HG02938 (cell line): Measurements from ENCODE around the gene CTRL.
"Not testable (repeated sequence)": the region's sequence is repeated elsewhere in the genome, so short reads cannot be mapped to it uniquely, and the experiment has no call there.

Experiments used
- ATAC-seq: cut with Tn5 transposase; IDR thresholded peaks from one replicate; pipeline ENCODE4 v1.9.1; 2021; ENCODE audit warnings: mild to moderate bottlenecking, moderate library complexity; ENCODE audit not compliant: unreplicated experiment

Gene CTRL

DNA sequence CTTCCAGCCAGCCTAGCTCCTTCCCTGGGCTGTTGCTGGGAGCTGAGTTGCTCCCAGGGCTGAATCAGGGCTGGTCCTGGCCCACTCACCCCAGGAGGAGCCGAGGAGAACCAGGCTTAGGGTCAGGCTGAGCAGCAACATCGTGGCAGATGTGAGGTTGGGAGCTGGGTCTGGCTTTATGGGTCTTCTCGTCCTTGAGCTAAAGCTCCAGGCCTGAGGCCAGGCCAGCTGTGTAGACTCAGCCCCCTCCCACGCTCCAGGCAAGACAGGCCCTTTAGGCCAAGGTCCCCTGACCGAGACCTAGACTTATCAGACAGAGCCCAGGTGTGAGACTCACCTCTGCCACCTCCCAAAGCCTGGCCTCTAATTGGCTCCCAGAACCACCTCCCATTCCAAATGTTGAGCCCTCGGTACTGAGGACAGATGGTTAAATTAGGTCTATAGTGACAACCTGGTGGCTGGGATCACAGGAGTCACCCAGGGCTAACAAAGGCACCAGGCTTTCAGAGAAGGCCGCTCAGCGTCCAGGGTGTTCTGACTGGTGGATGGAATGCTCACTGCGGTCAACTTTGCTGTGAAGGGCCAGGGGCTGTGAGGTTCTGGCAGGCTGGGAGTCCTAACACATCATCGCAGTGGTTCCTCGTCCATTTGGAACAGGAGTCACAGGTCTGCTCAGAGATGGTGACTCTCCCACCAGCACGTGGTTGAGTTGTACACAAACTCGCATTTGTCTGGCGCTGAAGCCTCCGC, at the start of gene CTRL:
Gene CTRL (minus strand): TSS at position 151 of the 750 bp plus-strand sequence. CDS start 10 bp downstream, at position 141.
- no peak for ATAC-seq

DNA sequence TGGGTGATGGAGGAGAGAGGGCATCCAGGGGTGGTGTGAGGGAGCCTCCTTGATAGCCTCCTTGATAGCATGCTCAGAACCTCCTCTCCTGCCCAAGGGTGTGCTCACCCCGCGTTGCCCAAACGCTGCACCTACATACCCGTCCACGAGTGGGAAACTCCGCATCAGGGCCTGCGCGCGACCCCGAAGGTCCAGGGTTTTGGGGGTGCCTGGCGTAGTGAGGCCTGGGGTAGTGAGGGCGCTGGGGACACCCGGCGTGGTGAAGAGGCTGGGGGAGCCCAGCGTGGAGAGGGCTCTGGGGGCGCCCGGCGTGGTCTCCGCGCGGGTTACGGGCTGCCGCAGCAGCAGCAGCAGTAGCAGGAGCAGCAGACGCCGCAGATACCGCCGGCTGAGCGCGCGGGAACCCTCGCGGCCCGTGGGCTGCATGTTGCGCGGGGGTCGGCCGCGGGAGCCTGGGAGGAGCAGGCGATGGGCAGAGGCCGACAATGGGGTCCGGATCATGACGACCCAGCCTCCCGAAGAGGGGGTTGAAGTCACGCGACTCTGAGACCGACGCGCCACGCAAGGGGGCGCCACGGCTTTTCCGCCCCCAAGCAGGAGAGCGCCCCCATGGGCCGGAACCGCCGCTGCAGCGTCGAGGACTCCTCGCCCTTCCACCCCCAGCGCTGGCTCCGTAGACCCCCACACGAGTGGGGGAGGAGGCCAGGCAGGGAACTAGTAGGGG, 48.5 kb upstream of the CTRL start, which contains the start of gene DPEP3:
Gene DPEP3 (minus strand): TSS at position 545 of the 724 bp plus-strand sequence. CDS start 119 bp downstream, at position 426.
- no peak for ATAC-seq

DNA sequence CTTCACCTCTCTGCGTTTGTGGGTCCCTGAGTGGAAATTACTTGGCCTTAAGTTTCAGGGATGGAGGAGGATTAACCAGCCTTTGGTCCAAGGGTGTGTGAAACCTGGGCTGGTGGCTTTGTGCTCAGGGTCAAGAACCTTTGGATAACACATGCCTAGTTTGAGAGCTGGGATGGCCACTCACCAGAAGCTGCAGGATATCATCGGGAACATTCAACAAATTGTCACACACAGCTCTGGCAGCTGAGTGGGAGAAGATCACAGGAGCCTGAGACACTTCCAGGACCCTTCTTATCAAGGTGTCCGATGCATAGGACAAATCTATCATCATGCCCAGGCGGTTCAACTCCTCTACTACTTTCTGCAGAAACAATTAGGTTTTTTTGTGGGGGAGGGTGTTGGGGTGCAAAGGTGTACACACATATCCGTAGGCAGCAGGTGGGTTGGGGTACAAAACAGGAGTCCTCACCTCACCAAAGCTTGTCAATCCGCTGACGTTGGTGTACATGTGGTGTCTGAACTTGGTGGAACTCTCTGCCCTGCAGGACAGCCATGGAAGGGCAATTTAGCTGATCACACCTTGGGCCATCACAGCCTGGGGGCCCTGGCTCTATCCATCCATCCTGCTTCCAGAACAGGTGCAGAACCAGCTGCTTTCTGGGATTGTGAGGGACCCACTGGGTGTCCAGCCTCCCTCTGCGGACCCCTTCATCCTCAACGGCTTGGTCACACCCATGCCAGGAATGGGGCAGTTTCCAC, 46.0 kb upstream of the CTRL start:
- no peak for ATAC-seq

DNA sequence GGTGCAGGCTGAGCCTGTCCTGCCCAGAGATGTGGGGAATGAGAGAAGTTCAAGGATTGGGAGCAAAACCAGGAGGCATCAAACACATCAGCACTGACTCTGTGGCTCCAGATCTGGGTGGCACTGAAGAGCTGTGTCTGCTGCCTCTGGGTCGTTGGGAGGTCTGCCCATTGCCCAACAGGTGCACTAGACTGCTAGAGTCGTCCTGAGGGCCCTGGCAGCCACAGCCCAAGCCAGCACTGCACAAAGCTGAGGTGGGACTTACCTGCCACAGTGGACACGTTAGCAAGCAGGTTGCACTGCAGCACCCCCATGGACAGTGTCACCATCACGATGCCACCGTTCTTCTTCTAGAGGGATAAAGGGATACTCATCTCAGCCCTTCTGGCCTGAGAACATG, 45.3 kb upstream of the CTRL start:
- ATAC-seq = no peak

DNA sequence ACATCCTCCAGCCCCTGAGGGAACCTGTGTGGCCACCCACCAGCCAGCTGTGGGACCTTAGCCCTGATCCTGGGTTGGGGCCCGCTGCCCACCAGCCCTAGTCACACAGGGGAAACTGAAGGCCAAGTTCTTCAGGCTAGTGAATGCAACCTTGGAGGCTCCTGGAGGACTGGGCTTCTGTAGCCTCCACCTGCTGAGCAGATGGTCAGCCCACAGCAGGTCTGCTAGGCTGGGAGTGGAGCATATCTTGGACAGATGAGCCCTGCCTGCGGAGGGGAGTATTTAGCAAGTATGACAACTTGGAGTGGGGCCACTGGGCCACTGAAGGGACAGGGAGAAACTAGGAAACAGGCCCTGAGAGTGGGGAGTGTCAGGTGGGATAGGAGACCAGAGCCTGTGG, 44.5 kb upstream of the CTRL start:
- ATAC-seq = no peak

DNA sequence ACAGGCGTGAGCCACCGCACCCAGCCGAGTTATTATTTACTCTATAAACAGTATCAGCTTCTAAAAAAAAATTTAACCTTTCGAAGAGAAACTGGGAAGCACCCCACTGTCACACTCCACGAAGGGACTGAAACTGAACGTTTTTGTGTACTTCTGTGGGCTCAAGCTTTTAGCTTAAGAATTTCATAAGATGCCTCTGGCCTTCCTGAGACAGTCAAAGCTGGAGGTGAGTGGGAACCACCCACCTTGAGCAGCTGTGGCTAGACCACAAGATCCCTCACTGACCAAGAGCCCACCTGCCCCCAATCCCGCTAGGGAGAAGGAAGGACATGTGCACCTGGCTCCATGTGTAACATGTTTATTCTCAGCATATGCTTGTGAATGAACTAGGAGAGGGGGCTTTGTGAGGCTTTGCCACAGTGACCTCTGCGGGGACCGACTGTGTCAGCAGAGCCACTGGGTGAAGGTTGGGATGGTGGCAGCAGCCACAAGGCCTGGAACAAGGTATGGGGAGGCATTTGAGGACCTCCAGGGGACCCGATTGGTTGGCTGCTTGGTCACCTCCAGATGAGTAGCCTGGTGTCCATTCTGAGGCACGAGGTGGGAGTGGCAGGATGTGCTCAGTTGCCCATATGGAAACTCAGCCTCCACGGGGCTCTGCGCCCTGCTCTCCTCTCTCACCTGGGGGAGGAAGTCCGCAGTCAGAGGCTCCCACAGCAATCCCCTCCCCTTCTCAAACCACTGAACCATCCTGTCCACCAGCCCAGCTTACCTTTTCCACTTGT, 43.9 kb upstream of the CTRL start:
- ATAC-seq = no peak

DNA sequence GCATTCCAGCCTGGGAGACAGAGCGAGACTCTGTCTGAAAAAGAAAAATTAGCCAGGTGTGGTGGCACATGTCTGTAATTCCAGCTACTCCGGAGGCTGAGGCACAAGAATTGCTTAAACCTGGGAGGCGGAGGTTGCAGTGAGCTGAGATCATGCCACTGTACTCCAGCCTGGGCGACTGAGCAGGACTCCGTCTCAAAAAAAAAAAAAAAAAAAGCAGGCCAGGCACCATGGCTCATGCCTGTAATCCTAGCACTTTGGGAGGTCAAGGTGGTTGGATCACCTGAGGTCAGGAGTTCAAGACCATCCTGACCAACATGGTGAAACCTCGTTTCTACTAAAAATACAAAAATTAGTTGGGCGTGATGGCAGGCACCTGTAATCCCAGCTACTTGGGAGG, 40.6 kb upstream of the CTRL start:
- not testable (repeated sequence) for ATAC-seq

DNA sequence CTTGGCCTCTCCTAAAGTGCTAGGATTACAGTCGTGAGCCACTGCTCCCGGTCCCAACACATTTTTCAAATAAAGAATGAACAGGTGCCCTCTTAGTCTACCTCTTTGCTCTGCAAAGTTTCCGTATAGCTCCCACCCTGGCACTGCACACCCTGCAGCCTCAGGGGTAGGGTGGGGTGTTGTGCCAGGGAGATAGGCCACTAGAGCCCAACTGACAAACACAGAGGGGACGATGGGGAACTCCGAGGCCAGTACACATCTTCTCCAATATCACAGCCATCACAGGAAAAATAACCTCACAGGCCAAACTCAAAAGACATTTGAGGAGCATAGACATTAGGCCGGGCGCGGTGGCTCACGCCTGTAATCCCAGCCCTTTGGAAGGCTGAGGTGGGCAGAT, 39.4 kb upstream of the CTRL start:
- no peak for ATAC-seq

DNA sequence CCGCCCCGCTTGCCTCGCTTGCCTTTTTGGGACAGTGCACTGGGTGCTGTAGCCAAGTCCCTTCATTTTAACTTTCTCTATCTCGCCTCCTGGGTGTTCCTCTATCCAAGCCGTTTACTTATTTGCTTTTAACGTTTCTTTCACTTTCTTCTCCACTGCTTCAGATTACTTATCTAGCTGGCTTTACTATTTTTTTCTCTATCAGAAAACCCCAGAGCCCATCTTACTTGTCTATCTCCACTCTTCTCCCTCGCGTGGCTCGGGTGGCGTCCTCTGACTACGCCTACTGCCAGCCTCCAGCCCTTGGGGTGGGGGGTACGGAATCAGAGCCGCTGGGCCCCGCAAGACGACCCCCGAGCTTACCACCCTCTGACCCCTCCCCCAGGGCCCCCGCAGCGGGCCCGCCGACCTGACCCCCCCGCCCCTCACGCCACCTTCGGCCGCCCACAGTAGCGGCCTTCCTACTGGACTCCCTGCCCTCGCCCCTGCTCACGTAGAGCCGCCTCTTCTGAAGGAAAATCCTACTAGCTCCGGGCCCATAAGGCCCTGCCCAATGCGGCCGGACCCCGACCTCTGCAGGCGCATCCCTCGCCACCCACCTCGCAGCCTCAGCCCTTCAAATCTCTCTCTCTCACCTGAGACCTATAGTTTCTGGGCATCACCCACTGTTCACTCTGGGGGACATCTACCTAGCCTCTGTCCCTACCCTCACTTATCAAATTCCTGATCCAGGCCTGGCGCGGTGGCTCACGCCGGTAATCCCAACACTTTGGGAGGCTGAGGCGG, 37.8 kb upstream of the CTRL start:
- peak; percentile 10 for ATAC-seq

DNA sequence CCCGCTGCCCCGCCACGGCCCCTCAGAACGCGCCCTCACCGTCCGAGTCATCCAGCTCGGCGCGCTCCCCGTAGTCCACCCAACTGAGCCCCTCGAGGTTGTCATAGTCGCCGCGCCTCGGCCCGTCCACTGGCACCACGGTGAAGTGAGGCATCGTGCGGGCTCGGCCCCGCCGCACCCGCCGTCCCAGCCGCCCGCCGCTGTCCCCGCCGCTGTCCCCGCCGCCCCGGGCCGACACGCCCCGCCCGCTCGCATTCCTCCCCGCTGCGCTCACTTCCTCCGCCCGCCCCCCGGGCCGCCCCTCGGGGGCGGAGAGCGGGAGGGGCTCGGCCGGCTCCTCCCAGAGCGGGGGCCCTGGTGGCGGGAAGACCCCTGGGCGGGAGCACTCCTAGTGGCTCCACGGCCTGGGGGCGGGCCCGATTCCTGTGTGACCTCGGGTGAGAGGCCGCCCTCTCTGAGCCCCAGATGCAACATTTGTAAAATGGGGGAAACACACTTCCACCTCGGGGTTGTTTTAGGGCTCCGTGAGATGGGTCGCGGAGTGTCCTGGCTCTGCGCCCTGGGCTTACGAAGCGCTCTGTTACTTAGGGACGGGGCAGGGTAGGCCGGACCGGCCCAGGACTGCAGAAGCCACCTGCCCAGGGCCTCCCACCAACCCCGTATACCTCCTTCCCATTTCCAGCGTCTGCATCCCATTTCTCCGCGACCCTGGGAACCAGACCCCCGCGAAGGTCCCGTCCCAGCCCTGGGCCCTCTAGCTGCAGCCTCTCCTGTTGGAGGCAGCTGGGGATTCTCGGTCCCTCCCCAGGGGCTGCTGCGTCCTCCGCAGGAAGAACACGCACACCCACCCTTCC, 37.0 kb upstream of the CTRL start, which contains the start of gene SLC12A4:
Gene SLC12A4 (minus strand): TSS at position 238 of the 854 bp plus-strand sequence. CDS start 84 bp downstream, at position 154.
- ATAC-seq = peak; percentile 58

DNA sequence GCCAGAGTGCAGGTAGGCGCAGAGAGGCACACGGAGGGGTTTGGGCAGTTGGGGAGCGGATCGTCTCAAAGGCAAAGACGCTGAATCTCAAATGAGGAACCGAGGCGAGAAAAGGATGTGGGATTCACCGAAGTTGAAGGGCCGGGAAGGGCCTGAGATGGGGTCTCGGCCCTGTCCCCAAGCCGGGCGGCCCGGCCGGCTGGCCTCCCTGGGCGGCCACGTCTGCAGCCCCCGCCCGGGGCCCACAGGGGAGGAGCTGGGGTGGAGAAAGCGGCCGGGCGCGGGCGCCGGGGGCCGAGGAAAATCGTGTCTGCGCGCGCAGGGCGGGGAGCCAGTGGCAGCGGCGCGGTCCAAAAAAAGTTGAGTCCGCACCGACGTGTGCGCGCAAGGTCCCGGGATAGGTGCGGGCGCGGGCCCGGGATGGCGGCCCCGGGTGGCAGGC, 36.3 kb upstream of the CTRL start:
- peak; percentile 21 for ATAC-seq

DNA sequence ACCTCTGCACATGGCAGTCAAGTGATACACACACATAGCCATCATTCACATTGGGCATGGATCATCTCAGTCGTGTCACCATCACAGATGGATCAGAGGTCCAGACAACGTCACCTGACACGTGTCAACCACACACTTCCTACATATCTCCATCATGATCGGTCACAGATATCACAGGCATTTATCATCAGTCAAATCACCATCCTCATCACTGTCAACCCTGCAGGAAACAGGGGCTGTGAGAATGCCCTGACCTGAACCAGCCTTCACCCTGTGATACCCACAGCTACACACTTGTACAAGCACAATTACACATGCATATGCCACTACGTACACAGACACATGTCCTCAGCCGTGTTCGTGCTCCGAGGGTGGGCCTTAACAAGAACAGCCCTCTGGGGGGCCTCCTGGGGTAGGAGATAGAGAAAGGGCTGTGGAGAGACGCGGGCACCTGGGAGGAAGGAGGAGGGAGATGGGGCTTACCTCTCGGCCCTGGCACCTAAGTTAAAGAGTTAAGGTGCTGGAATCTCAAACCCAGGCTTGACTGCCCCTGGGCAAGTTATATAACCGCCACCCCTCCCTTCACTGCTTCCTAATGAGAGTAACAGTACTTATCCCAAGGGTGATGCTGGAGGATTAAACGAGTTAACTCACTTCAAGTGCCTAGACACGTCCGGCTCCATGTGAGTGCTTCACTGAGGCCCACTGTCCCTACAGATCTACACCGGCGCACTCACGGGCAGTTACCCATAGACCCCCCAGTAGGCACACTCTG, 35.7 kb upstream of the CTRL start:
- ATAC-seq = no peak

DNA sequence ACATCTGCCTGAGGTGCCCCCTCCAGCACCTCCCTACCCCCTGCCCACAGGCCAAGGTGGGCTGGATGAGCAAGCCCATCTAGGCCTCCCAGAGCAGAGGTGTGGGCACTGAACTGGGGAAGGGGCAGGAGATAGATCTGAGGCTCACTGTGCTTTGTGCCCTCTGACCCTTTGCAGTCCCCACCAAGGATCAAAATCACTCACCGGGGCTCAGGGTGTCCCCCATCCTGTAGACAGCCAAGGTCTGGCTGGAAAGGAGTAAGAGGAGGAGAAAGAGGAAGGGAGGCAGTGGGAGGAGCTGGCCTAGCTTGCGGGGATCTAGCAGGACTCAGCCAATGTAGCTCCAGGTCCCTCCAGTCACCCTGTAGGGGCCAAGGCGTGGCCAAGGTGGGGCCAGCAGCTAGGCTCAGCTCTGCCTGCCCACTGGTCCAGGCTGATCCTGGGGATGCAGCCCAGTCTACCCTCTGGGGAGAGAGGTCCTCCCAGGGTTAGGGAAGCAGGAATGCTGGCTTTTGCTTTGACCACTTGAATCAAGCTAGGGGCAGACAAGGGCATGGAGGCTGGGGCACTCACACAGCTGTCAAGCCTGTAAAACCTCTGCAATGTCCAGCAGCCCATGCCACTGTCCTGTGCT, 35.0 kb upstream of the CTRL start:
- no peak for ATAC-seq

DNA sequence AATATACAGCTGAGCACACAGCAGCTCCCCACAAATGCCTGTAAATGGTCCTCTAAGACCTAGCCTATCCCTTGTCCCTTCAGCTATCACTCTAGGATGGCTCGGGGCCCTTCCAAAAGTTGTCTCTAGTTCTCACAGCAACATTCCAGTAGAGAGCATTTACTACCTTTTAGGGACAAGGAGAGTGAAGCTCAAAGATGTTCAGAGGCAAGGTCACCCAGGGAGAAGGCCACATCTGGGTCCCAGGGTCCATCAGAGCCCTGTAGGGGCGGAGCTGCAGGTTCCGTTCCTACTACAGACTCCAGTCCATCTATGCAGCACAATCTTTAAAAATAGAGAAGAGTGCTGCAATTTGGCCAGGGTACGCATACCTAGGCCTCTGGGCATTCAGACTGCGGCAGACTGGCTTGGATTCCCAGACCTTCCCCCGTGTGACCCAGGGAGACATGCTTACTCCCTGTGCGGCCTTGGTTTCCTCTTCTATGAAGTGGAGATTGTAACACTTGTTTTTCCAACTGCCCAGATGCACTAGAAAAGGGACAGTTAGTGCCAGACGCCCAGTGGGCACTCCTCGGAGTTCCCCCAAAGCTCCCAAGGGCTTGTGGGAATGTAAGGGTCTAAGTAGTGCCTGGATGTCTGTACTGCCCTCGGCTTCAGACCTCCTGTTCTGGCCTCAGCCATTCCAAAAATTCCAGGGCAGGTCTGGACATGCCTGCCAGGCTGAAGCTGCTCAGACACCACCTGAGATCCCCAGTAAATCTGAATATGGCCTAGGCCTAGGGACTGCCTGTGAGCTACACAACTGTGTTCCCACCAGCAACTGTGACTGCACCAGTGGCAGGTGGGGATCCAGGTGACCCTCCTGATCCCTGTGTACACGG, 34.2 kb upstream of the CTRL start:
- ATAC-seq = no peak

DNA sequence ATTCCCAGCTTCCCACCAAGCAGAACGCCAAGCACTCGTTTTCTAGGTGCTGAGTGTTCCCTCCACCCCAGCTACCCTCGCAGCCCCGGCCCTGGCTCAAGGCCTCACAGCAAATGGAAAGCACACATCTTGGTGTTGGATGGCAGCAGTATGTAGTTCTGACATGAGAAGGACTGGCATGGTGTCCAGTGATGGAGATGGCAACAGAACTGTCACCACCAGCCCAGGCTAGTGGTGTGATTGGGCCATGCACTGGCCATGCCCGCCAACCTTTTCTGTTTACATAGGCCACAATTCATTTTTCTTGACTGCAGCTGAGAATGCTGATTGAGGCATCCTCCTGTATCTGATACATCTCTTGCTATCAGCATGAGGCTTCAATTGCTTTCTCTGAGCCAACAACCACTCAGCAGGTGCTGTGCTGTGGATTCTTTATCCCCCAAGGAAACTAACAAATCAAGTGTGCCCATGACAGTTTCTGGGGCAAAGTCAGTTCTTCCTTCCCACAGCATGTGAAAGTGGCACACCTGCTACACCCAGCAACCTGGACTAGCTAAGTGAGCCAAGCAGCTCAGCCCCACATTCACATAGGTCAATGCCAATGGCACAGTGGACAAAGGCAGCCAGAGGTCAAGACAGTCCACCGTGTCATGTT, 32.9 kb upstream of the CTRL start:
- ATAC-seq = no peak

DNA sequence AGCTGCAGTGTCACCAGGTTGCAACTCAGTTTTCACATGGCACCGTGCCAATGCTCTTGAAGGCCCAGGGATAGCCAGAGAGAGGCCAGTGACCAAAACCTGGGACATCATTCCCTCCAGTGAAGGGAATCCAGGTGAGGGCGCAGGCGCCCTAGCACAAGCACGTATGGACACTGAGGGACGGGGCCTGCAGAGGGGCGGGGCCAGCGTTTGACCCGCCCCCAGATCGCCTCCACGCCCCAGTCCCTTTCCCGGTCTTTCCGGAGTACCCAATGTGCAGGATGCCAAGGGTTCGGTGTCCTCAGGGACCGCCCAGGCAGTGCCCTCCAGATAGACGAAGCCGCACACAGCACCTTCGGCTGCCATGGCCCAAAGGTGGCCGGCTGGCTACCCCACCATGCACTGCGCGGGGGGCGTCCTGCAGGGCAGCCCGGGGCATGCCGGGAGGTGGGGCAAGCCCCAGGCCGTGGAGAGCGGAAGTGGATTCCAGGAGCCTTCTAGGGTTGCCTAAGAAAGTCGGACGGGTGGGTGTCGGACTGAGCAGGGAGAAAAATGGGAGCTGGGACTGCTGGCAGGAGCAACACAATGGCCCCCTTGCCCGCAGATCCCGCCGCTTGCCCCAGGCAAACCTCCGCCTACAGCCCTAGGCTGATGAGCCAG, 32.1 kb upstream of the CTRL start:
- no peak for ATAC-seq
